ENCODE measurements around the gene KRTAP5-5. TPM values are rescaled to one million over a fixed set of nuclear protein-coding genes. Genes with fewer than 3 reads are reported as not detected.

The KRTAP5-5 gene
- total and polyA plus RNA-seq, 2 of the 13 experiments (the other 11 are each of a cell fraction or from before 2014, with no cell fraction given): not detected

DNA sequence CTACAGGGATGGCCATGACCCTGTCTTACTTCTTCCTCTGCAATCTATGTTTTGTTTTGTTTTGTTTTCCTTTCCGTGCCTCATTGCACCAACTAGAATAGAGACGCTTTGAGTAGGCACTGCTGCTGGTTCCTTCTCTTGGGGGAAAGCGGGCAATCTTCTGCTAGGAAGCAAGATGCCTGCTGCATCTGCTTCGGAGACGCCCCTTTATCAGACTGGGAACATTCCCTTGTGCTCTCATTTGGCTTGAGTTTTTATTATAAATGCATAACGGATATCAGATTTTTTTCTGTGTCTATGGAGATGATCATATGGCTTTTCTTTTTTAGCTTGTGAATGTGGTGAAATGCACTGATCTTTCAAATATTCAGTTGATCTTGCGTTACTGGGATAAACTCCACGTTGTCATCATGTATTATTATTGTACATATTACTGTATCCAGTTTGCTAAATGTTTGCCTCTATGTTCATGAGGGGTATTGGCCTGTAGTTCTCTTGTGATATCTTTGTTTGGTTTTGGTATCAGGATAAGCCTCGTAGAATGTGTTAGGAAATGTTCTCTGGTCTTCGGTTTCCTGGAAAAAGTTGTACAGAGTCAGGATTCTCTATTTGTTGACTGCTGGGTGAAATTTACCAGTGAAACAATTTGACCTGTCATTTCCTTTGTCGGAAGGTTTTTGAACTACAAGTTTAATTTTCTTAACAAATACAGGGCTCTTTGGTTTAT, 44.0 kb downstream of the KRTAP5-5 start (continued):
- TF ChIP-seq GABPB1 (CRISPR knock-in tag; IDR thresholded peaks at IDR 0.05) (no peak), HOXA3 (CRISPR knock-in tag; IDR thresholded peaks at IDR 0.05) (no peak), KDM2A (CRISPR knock-in tag; IDR thresholded peaks at IDR 0.05; ENCODE audit: borderline replicate concordance, low read depth) (no peak), SOX6 (IDR thresholded peaks at IDR 0.05) (no peak), SOX6 (CRISPR knock-in tag; IDR thresholded peaks at IDR 0.05) (peak; percentile 82), SRSF9 (IDR thresholded peaks at IDR 0.05; ENCODE audit: borderline replicate concordance, insufficient read depth, low read depth, low read length, poor library complexity, severe bottlenecking) (no peak), MAFK (conservative IDR thresholded peaks at IDR 0.05 in 1 of 2, IDR thresholded peaks at IDR 0.05 in 1 of 2; ENCODE audit: low read length in 2 of 2) (no peak), SIX1 (CRISPR knock-in tag; IDR thresholded peaks at IDR 0.05; ENCODE audit: borderline replicate concordance) (no peak), FOXC1 (CRISPR knock-in tag; IDR thresholded peaks at IDR 0.05; ENCODE audit: borderline replicate concordance) (no peak), FOXA3 (CRISPR knock-in tag; IDR thresholded peaks at IDR 0.05) (peak; percentile 84), IRF2 (CRISPR knock-in tag; IDR thresholded peaks at IDR 0.05) (peak; percentile 69; the same call in 1 of the 2 replicates), CHD2 (IDR thresholded peaks at IDR 0.05; ENCODE audit: low read depth, low read length) (no peak), ZNF790 (CRISPR knock-in tag; IDR thresholded peaks at IDR 0.05; ENCODE audit: borderline replicate concordance) (no peak), SP5 (CRISPR knock-in tag; IDR thresholded peaks at IDR 0.05; ENCODE audit: borderline replicate concordance, low read depth) (peak; percentile 27; the same call in 1 of the 2 replicates), U2AF2 (IDR thresholded peaks at IDR 0.05; ENCODE audit: low read depth, low read length) (no peak), ONECUT2 (CRISPR knock-in tag; IDR thresholded peaks at IDR 0.05) (peak; percentile 14; the same call in 1 of the 2 replicates), NR2F1 (CRISPR knock-in tag; IDR thresholded peaks at IDR 0.05) (0 out of 4 replicates have a peak, but pooled peaks of 1 of the 2 experiments have one; percentile 17), ADNP (CRISPR knock-in tag; IDR thresholded peaks at IDR 0.05) (no peak)
- TF ChIP-seq, protein P1, sequence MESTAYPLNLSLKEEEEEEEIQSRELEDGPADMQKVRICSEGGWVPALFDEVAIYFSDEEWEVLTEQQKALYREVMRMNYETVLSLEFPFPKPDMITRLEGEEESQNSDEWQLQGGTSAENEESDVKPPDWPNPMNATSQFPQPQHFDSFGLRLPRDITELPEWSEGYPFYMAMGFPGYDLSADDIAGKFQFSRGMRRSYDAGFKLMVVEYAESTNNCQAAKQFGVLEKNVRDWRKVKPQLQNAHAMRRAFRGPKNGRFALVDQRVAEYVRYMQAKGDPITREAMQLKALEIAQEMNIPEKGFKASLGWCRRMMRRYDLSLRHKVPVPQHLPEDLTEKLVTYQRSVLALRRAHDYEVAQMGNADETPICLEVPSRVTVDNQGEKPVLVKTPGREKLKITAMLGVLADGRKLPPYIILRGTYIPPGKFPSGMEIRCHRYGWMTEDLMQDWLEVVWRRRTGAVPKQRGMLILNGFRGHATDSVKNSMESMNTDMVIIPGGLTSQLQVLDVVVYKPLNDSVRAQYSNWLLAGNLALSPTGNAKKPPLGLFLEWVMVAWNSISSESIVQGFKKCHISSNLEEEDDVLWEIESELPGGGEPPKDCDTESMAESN (CRISPR knock-in tag; conservative IDR thresholded peaks at IDR 0.05): 0 out of 2 replicates have a peak, but pooled peaks have one; percentile 8
- TF ChIP-seq, protein P2, sequence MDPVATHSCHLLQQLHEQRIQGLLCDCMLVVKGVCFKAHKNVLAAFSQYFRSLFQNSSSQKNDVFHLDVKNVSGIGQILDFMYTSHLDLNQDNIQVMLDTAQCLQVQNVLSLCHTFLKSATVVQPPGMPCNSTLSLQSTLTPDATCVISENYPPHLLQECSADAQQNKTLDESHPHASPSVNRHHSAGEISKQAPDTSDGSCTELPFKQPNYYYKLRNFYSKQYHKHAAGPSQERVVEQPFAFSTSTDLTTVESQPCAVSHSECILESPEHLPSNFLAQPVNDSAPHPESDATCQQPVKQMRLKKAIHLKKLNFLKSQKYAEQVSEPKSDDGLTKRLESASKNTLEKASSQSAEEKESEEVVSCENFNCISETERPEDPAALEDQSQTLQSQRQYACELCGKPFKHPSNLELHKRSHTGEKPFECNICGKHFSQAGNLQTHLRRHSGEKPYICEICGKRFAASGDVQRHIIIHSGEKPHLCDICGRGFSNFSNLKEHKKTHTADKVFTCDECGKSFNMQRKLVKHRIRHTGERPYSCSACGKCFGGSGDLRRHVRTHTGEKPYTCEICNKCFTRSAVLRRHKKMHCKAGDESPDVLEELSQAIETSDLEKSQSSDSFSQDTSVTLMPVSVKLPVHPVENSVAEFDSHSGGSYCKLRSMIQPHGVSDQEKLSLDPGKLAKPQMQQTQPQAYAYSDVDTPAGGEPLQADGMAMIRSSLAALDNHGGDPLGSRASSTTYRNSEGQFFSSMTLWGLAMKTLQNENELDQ (CRISPR knock-in tag; IDR thresholded peaks at IDR 0.05; ENCODE audit: borderline replicate concordance): no peak
- TF ChIP-seq, protein P3, sequence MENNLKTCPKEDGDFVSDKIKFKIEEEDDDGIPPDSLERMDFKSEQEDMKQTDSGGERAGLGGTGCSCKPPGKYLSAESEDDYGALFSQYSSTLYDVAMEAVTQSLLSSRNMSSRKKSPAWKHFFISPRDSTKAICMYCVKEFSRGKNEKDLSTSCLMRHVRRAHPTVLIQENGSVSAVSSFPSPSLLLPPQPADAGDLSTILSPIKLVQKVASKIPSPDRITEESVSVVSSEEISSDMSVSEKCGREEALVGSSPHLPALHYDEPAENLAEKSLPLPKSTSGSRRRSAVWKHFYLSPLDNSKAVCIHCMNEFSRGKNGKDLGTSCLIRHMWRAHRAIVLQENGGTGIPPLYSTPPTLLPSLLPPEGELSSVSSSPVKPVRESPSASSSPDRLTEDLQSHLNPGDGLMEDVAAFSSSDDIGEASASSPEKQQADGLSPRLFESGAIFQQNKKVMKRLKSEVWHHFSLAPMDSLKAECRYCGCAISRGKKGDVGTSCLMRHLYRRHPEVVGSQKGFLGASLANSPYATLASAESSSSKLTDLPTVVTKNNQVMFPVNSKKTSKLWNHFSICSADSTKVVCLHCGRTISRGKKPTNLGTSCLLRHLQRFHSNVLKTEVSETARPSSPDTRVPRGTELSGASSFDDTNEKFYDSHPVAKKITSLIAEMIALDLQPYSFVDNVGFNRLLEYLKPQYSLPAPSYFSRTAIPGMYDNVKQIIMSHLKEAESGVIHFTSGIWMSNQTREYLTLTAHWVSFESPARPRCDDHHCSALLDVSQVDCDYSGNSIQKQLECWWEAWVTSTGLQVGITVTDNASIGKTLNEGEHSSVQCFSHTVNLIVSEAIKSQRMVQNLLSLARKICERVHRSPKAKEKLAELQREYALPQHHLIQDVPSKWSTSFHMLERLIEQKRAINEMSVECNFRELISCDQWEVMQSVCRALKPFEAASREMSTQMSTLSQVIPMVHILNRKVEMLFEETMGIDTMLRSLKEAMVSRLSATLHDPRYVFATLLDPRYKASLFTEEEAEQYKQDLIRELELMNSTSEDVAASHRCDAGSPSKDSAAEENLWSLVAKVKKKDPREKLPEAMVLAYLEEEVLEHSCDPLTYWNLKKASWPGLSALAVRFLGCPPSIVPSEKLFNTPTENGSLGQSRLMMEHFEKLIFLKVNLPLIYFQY (CRISPR knock-in tag; IDR thresholded peaks at IDR 0.05; ENCODE audit: borderline replicate concordance): no peak
